Brain microvascular endothelial cell (primary cell): ENCODE measurements around the gene TTYH1.

ENCODE experiments used
- DNase-seq: peaks from one replicate; pipeline ENCODE4 v3.0.0-alpha.2; 2020
- H3K27ac ChIP-seq: fragments of 250-450 bp; sonication (Bioruptor Pico); 2 replicates; pipeline ENCODE4 v1.5.1; 2020; ENCODE audit warnings: mild to moderate bottlenecking, moderate library complexity
- H3K27me3 ChIP-seq: fragments of 250-450 bp; sonication (Bioruptor Pico); replicated peaks from 2 replicates; pipeline ENCODE4 v1.5.1; 2020; ENCODE audit warnings: mild to moderate bottlenecking
- H3K36me3 ChIP-seq: fragments of 250-450 bp; sonication (Bioruptor Pico); replicated peaks from 2 replicates; pipeline ENCODE4 v1.5.1; 2020; ENCODE audit warnings: mild to moderate bottlenecking
- H3K4me3 ChIP-seq: 2 replicates; pipeline ENCODE4 v1.5.1; 2011; ENCODE audit warnings: low read depth, mild to moderate bottlenecking, control low read depth, low read length, moderate library complexity
- in situ Hi-C: cut with HindIII; loops from 2 replicates; pipeline ENCODE4 v1.10.0; 2017; ENCODE audit warnings: low sequenced_read_pairs, low pct_ligation_motif_present
- TF ChIP-seq, protein P1 (sequence below): IDR thresholded peaks from 2 replicates; pipeline ENCODE4 v1.5.1; 2011; ENCODE audit warnings: low read depth, mild to moderate bottlenecking, moderate library complexity, low read length, control low read depth, inconsistent platforms; ENCODE audit errors: missing control alignments

TTYH1 gene

DNA sequence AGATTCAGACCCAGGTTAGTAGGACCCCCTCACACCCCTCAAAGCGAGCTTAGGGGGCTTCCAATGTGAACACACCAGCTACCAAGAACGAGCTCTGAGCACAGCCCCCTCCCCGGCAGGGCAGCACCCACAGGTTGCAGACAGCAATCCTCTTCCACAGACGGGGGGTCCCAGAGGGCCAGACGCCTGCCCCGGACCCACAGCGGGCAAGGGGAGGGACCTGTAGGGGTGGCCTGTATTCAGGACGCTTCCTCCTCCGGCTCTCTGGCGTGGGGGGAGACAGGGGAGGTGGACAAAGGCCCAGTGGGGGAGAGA is 4.8 kb downstream of the TTYH1 start:
- Histone ChIP-seq H3K4me3 (no peak overlapping the region), H3K27me3 (peaks cover 23% of the 10 kb centered on the region), H3K27ac (no peak overlapping the region), H3K36me3 (no peaks in the 10 kb centered on the region)
- TF ChIP-seq, protein P1, sequence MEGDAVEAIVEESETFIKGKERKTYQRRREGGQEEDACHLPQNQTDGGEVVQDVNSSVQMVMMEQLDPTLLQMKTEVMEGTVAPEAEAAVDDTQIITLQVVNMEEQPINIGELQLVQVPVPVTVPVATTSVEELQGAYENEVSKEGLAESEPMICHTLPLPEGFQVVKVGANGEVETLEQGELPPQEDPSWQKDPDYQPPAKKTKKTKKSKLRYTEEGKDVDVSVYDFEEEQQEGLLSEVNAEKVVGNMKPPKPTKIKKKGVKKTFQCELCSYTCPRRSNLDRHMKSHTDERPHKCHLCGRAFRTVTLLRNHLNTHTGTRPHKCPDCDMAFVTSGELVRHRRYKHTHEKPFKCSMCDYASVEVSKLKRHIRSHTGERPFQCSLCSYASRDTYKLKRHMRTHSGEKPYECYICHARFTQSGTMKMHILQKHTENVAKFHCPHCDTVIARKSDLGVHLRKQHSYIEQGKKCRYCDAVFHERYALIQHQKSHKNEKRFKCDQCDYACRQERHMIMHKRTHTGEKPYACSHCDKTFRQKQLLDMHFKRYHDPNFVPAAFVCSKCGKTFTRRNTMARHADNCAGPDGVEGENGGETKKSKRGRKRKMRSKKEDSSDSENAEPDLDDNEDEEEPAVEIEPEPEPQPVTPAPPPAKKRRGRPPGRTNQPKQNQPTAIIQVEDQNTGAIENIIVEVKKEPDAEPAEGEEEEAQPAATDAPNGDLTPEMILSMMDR, result no peak
- DNase-seq, result no peak
- in situ Hi-C loops, result no loop called here

DNA sequence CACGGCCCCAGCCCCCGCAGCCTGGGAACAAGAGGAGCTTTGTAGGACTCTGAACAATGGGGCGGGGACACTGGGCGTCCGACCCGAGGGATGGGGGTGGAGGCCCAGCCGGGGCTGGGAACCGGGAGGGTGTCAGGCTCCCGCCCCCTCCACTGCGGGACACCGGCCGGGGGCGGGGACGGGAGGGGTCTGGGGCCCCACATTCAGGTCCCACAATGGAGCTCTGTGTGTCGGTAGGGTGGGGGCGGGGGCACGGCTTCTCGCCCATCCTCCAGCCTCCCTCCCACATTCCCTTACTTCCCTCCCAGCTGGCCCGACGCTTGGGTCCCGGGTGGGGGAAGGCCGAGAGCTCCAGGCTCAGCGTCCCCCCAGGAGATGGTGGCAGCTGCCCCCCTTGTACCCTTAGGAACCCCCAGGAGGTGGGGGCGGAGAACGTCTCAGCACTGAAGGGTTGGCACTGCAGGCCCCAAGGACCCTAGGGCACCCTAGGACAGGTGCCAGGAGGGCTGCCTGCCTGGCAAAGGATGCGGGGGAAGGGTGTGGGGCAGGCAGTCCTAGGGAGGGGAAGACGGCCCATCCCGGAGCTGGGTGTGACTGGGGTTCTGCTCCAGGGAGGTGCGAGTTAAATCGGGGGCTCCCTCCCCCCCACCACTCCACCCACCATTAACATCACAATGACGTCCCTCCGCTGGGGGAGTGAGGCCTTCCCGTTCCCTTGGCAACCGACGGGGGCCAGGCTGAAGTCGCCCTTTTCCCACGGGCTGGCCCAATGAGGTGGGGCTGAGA is 5.3 kb downstream of the TTYH1 start:
- in situ Hi-C loops, result no loop called here

DNA sequence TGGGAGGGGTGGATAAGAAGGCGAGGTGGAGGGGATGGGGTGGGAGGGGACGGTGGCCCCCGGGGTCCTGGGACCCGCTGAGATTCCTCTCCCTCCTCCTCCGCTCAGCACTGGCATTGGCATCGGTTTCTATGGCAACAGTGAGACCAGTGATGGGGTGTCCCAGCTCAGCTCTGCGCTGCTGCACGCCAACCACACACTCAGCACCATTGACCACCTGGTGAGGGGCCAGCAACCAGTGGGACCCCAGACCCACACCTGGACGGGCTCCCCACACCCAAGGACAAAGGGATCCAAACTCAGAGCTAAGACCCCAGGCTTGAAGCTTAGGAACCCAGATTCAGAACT is 5.9 kb downstream of the TTYH1 start:
- TF ChIP-seq, protein P1, result no peak
- no peak for DNase-seq
- in situ Hi-C loops, result no loop called here
- no peak overlapping the region for H3K4me3 ChIP-seq
- peaks cover 14% of the 10 kb centered on the region for H3K27me3 ChIP-seq
- no peaks in the 10 kb centered on the region for H3K36me3 ChIP-seq
- H3K27ac ChIP-seq, result no peak overlapping the region

More for the DNA sequence above, 5.3 kb downstream of the TTYH1 start:
- H3K27me3 ChIP-seq, result peaks cover 20% of the 10 kb centered on the region
- peak; percentile 30 for DNase-seq
- TF ChIP-seq, protein P1, result no peak
- H3K4me3 ChIP-seq, result no peak overlapping the region
- no peak overlapping the region for H3K27ac ChIP-seq
- no peaks in the 10 kb centered on the region for H3K36me3 ChIP-seq

DNA sequence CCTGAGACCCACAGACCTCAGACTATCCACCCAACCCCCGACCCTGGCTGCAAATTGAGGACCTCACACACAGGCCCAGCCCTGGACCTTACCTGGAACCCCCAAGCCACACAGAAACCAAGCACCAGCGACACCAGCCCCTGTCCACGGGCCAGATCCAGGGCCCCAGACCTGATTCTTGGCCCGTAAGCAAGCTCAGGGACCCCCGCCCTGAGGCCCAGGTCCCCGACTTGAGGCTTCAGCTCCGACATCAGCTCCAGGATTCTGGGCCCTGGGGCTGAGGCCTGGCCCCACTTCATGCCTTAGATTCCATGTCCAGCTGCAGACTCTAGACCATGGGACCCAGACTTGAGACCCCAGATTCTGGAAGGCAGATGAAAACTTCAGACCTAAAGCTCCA is 6.3 kb downstream of the TTYH1 start:
- H3K27me3 ChIP-seq, result peaks cover 10% of the 10 kb centered on the region
- no peak overlapping the region for H3K4me3 ChIP-seq
- no peak for DNase-seq
- no peak overlapping the region for H3K27ac ChIP-seq
- no peaks in the 10 kb centered on the region for H3K36me3 ChIP-seq
- TF ChIP-seq, protein P1, result no peak
- in situ Hi-C loops, result no loop called here

DNA sequence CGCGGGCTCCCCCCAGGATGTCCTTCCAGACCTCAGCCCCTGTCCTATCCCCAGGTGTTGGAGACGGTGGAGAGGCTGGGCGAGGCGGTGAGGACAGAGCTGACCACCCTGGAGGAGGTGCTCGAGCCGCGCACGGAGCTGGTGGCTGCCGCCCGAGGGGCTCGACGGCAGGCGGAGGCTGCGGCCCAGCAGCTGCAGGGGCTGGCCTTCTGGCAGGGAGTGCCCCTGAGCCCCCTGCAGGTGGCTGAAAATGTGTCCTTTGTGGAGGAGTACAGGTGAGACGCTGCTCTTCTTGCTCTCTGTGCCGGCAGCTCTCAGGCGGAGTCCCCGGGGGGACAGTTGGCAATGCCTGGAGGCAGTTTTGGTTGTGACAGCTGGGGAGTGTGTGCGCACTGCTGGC is 6.9 kb downstream of the TTYH1 start:
- in situ Hi-C loops, result no loop called here
- no peak overlapping the region for H3K27ac ChIP-seq
- H3K27me3 ChIP-seq, result peaks cover 4% of the 10 kb centered on the region
- TF ChIP-seq, protein P1, result no peak
- no peak for DNase-seq
- no peaks in the 10 kb centered on the region for H3K36me3 ChIP-seq
- no peak overlapping the region for H3K4me3 ChIP-seq

DNA sequence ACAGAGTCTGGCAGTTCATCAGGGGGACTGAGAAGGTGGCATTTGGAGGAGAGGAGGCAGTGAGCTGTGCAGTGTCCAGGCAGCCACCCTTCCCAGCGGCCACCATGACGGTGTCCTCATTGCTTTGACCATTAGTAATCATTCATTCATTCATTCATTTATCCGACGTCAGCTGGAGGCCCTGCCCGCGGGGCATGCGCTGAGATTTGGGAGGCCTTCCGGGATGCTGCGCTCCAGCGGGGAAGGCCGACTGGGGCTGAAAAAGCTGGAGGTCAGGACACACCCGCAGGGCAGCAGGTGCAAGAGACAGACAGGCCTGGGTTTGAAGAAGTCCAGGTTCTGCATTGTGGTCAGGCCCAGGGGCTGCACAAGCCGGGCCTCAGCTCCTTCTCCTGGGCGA is 8.9 kb downstream of the TTYH1 start:
- Histone ChIP-seq H3K27ac (no peak overlapping the region), H3K4me3 (no peak overlapping the region), H3K27me3 (peaks cover 2% of the 10 kb centered on the region), H3K36me3 (no peaks in the 10 kb centered on the region)
- in situ Hi-C loops, result no loop called here
- TF ChIP-seq, protein P1, result no peak
- DNase-seq, result no peak
